Stimulated activated naive CD4-positive, alpha-beta T cell (primary cell): ENCODE measurements around the gene DTNA.

Experiments
- DNase-seq, 6 experiments: peaks; one replicate each; lab custom pipeline; 2025; lab: John Stamatoyannopoulos, UW

Gene DTNA

DNA sequence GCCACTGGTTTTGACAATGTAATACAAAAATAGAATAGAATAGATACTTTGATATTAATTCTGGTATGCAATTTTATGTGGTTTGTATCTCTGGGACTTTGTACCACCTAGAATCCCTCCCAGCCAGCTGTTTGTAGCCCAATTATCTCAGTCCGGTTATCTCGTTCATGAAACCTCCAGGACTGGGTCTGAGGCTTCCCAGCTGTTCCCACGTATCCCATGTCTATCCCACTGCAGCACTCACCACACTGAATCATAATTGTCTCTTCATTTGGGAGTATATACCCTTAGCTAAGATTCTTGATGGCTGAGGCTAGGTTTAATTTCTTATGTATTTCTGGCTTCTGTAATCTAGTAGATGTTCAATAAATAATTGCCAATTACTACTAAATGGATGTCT lies 226.7 kb downstream of the DTNA start:
- DNase-seq, result no peak

- no peak for DNase-seq
These were observed 228.0 kb downstream of the DTNA start for GRCh38 chr18:34938090-34938489.
